WI38 (cell line): ENCODE measurements around the gene MEX3A.

Experiments used
- H3K4me3 ChIP-seq: 2 replicates; pipeline ENCODE4 v1.5.1; 2011; ENCODE audit warnings: low read depth, mild to moderate bottlenecking, control low read depth, low read length
- TF ChIP-seq, protein P1 (sequence below): IDR thresholded peaks from 2 replicates; pipeline ENCODE4 v1.5.1; 2012; ENCODE audit warnings: low read depth, mild to moderate bottlenecking, control low read depth, low read length

The MEX3A gene

DNA sequence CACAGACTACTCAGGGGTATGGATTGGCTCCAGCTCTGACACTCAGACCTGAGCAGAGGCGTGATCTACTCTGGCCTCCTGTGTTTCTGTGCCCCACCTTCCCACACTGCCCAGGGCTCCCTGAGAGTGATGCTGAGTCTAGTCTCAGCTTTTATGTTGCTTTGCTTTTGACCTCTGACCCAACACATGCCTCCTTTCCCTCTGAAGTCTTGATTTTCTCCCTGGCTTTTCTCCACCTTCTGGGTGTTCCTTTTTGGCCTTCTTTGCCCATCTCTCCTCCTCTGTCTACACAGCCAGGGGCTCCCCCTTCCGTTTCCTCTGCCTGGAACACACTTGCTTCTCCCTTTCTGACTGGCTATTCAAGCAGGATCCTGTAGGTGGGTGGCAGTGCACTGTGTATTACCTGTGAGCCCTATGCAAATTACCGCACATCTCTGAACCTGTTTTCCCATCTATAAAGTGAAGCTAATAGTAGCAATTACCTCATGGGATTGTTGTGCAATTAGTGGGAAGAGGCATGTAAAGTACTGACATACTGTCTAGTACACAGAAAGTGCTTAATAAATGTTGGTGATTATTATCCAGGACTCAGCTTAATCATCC lies 13.7 kb upstream of the MEX3A start:
- TF ChIP-seq, protein P1, sequence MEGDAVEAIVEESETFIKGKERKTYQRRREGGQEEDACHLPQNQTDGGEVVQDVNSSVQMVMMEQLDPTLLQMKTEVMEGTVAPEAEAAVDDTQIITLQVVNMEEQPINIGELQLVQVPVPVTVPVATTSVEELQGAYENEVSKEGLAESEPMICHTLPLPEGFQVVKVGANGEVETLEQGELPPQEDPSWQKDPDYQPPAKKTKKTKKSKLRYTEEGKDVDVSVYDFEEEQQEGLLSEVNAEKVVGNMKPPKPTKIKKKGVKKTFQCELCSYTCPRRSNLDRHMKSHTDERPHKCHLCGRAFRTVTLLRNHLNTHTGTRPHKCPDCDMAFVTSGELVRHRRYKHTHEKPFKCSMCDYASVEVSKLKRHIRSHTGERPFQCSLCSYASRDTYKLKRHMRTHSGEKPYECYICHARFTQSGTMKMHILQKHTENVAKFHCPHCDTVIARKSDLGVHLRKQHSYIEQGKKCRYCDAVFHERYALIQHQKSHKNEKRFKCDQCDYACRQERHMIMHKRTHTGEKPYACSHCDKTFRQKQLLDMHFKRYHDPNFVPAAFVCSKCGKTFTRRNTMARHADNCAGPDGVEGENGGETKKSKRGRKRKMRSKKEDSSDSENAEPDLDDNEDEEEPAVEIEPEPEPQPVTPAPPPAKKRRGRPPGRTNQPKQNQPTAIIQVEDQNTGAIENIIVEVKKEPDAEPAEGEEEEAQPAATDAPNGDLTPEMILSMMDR = no peak
- no peak overlapping the region for H3K4me3 ChIP-seq

DNA sequence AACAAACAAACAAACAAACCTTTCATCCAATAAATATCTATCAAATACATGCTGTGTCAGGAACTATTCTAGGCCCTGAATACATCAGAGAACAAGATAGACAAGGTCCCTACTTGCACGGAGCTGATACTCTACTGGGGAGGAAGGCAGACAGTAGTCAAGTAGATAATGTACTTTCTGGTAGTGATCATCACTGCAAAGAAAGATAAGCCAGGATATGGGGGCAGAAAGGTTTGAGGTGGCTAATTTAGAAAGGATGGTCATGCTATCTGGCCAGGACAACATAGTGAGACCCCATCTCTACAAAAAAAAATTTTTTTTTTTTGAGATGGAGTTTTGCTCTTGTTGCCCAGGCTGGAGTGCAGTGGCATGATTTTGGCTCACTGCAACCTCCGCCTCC lies 9.3 kb upstream of the MEX3A start:
- TF ChIP-seq, protein P1 = no peak
- H3K4me3 ChIP-seq = no peak overlapping the region

DNA sequence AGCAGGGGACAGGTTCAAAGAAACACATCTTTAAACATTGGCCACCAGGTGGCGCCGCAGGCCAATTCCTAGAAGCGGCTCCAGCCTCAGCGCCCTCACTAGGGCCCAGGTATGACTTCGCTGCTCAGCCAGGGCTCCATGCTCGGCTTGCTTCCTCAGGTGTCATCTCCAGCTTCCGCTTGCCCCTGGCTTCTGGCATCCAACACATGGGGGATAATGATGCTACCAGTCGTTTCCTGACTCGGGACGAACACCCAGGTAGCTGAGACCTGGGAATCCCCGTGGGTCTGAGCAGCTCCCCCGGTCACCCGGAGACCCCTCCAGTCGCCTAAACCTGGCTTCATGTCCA lies 8.5 kb upstream of the MEX3A start:
- TF ChIP-seq, protein P1 = peak; percentile 54; the same call in 1 of the 2 replicates
- no peak overlapping the region for H3K4me3 ChIP-seq

DNA sequence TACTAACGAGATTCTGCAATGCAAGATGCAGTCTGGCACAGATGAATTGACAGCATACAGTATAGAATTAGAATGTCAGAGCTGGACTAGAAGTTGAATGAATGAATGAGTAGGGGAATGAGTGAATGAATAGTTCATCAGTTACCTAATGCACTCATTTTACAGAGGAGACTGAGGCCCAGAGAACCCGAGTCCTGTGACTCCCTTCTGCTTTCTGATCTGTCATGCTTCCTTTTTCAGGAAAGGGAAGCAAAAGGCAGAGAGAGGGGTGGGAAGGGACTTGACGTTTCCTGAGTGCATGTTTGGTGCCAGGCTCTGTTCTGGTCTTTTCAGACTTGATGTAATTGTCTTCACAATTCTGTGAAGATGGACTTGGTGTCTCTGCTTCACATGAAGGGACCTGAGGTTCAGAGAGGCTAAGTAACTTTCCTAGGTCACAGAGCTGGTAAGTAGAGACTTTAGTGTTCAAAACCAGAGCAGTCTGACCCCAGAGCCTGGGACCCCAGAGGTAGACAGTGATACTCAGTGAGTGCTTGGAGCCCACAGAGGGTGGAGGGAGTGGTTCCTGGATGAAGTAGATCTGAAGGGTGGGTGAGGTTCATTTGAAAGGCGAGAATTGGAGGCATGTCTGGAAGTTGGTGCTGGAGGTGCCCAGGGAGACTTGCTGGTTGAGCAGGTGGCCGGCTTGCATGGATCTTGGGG lies 8.0 kb upstream of the MEX3A start:
- H3K4me3 ChIP-seq = no peak overlapping the region
- TF ChIP-seq, protein P1 = no peak; the same call in 1 of the 2 replicates

DNA sequence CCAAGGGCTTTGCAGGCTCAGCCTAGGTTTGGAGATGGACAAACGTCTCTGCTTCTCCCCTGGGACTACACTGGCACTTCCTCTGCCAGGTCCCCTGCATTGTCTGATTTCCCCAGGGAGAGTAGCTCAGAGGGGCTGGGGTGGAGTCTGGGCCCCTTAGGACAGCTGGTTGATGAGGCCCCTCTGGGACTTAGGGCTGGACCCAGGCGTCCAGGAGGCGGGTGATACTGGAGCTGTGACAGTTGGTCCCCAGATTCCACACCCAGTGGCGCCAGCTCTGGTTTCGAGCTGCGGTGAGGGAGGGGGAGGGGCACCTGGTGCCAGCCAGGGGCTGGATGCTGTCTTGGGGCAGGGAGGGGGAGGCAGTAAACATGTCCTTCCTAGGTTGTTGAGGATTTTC lies 7.4 kb upstream of the MEX3A start:
- TF ChIP-seq, protein P1 = no peak

DNA sequence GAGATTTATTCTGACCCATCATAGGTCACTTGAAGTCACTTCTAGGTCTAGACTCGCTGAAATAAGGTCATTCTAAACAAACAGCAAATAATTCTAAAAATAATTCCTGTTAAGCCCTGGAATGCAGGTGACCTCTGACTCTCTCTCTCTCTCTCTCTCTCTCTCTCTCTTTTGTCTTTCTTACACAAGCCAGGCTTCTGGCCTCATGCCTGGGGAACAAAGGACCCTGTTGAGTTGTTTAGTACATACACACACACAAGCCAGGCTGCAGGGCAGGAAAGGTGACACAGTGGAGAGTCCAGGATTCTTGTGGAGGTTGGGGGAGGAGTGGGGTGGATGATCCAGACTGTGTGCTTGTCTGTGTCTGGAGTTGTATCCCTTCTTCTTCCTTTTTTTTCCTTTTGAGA lies 4.0 kb upstream of the MEX3A start:
- TF ChIP-seq, protein P1 = no peak

More for the DNA sequence above, 7.4 kb upstream of the MEX3A start:
- H3K4me3 ChIP-seq = no peak overlapping the region

More for the DNA sequence above, 4.0 kb upstream of the MEX3A start:
- no peak overlapping the region for H3K4me3 ChIP-seq
